ENCODE results near the gene ARHGAP19.

Gene ARHGAP19

DNA sequence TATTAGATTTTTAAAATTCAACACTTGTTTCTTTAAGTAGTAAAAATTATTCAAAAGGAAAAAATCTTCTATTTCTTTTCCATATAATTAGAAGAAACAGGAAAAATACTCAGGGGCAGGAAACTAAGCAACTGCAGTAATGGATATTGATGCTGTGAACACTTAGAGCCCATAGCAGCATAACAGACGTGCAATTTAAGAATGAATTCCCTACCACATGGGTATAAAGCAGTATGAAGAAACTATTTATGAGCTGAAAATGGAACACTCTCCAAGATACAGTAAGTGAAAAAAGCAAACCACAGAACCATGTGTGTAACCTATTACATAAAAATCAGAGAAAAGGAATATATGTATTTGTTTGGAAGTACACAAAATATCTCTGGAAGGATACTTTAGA, 30.8 kb downstream of the ARHGAP19 start:
- no peak for DNase-seq (ENCODE audit: low spot score)
- no peak overlapping the region for H2BK15ac ChIP-seq (ENCODE audit: low read length)
- no peak overlapping the region for H3K27ac ChIP-seq (replicated peaks; ENCODE audit: low read length)
- no peaks in the 10 kb centered on the region for H3K27me3 ChIP-seq (ENCODE audit: control insufficient read depth in 3 of 3, insufficient read depth in 3 of 3, low read depth in 1 of 3, low read length in 3 of 3)
- H3K36me3 ChIP-seq (replicated peaks in 1 of 2; ENCODE audit: control insufficient read depth in 2 of 2, insufficient read depth in 2 of 2, low read length in 2 of 2): peaks cover 7 to 51% of the 10 kb centered on the region in 2 donors
- H2AFZ ChIP-seq (ENCODE audit: low read length): no peak overlapping the region
- no peak overlapping the region for H3K9ac ChIP-seq (ENCODE audit: low read depth, low read length, poor library complexity)
- no peak overlapping the region for H3K4me3 ChIP-seq (ENCODE audit: low read length in 2 of 2)
- H2BK5ac ChIP-seq (ENCODE audit: low read length): no peak overlapping the region
- H3K4me2 ChIP-seq (ENCODE audit: insufficient read depth, low read length, poor library complexity, severe bottlenecking): no peak overlapping the region
- H3K23ac ChIP-seq (ENCODE audit: low read depth, low read length, poor library complexity): no peak overlapping the region
- no peak overlapping the region for H2BK120ac ChIP-seq (ENCODE audit: low read depth, low read length)
- no peak overlapping the region for H2BK12ac ChIP-seq (ENCODE audit: low read length)
- no peak overlapping the region for H4K8ac ChIP-seq (ENCODE audit: low read depth, low read length)
- H3K4ac ChIP-seq (ENCODE audit: low read length): no peak overlapping the region
- no peak overlapping the region for H3K18ac ChIP-seq (ENCODE audit: low read length)
- H4K91ac ChIP-seq (ENCODE audit: low read depth, low read length, poor library complexity): no peak overlapping the region
- no peak overlapping the region for H3K14ac ChIP-seq (ENCODE audit: low read length)
- no peaks in the 10 kb centered on the region for H3K4me1 ChIP-seq (ENCODE audit: control insufficient read depth in 2 of 2, insufficient read depth in 1 of 2, low read depth in 1 of 2, low read length in 2 of 2)
- H3K9me3 ChIP-seq (replicated peaks in 1 of 2; ENCODE audit: control insufficient read depth in 2 of 2, insufficient read depth in 1 of 2, low read depth in 1 of 2, low read length in 2 of 2): peaks cover 0 to 5% of the 10 kb centered on the region in 2 donors
- no peak overlapping the region for H2AK5ac ChIP-seq (ENCODE audit: low read depth, low read length)
- H3K79me1 ChIP-seq (ENCODE audit: low read depth, low read length): no peaks in the 10 kb centered on the region
- WGBS, 2 donors (ENCODE audit: extremely low coverage in 2 of 2, insufficient read length in 2 of 2, insufficient replicate concordance in 1 of 2): no CpG with 5 or more reads among the region's 1 CpG

DNA sequence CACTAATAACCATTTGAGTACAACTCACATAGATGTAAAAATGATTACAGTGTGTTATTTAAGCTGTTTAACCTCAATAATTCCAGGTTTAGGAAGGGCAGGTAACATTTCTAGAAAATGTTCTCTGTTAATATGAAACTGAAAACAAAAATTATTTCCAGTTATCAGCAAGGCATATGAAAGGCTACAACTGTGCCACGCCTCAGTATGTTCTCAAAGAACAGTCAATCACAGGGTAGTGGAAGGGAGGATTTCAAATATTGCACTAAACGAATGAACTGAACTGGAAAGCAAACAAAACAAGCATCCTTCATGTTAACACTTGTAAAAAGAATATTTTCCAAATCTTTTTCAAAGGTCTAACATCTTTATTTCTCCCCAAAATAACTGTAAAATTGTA, 31.3 kb downstream of the ARHGAP19 start:
- H3K36me3 ChIP-seq (replicated peaks in 1 of 2; ENCODE audit: control insufficient read depth in 2 of 2, insufficient read depth in 2 of 2, low read length in 2 of 2): peaks cover 7 to 54% of the 10 kb centered on the region in 2 donors
- no peaks in the 10 kb centered on the region for H3K79me1 ChIP-seq (ENCODE audit: low read depth, low read length)
- H3K14ac ChIP-seq (ENCODE audit: low read length): no peak overlapping the region
- no peak overlapping the region for H2BK15ac ChIP-seq (ENCODE audit: low read length)
- no peak for DNase-seq (ENCODE audit: low spot score)
- H3K27ac ChIP-seq (replicated peaks; ENCODE audit: low read length): no peak overlapping the region
- H3K9ac ChIP-seq (ENCODE audit: low read depth, low read length, poor library complexity): no peak overlapping the region
- WGBS, 2 donors (ENCODE audit: extremely low coverage in 2 of 2, insufficient read length in 2 of 2, insufficient replicate concordance in 1 of 2): no CpG with 5 or more reads among the region's 2 CpGs
- H2AK5ac ChIP-seq (ENCODE audit: low read depth, low read length): no peak overlapping the region
- H2AFZ ChIP-seq (ENCODE audit: low read length): no peak overlapping the region
- H2BK120ac ChIP-seq (ENCODE audit: low read depth, low read length): no peak overlapping the region
- H3K4me2 ChIP-seq (ENCODE audit: insufficient read depth, low read length, poor library complexity, severe bottlenecking): no peak overlapping the region
- H4K8ac ChIP-seq (ENCODE audit: low read depth, low read length): no peak overlapping the region
- no peaks in the 10 kb centered on the region for H3K27me3 ChIP-seq (ENCODE audit: control insufficient read depth in 3 of 3, insufficient read depth in 3 of 3, low read depth in 1 of 3, low read length in 3 of 3)
- no peak overlapping the region for H3K4me3 ChIP-seq (ENCODE audit: low read length in 2 of 2)
- H4K91ac ChIP-seq (ENCODE audit: low read depth, low read length, poor library complexity): no peak overlapping the region
- H3K4me1 ChIP-seq (ENCODE audit: control insufficient read depth in 2 of 2, insufficient read depth in 1 of 2, low read depth in 1 of 2, low read length in 2 of 2): no peaks in the 10 kb centered on the region
- H2BK5ac ChIP-seq (ENCODE audit: low read length): no peak overlapping the region
- no peak overlapping the region for H2BK12ac ChIP-seq (ENCODE audit: low read length)
- no peak overlapping the region for H3K4ac ChIP-seq (ENCODE audit: low read length)
- peaks cover 0 to 5% of the 10 kb centered on the region in 2 donors for H3K9me3 ChIP-seq (replicated peaks in 1 of 2; ENCODE audit: control insufficient read depth in 2 of 2, insufficient read depth in 1 of 2, low read depth in 1 of 2, low read length in 2 of 2)
- no peak overlapping the region for H3K23ac ChIP-seq (ENCODE audit: low read depth, low read length, poor library complexity)
- no peak overlapping the region for H3K18ac ChIP-seq (ENCODE audit: low read length)

GRCh38 chr10:97259119-97259518, 33.3 kb downstream of the ARHGAP19 start:
- Histone ChIP-seq H3K4me3 (ENCODE audit: low read length in 2 of 2) (no peak overlapping the region), H3K23ac (ENCODE audit: low read depth, low read length, poor library complexity) (no peak overlapping the region), H3K4me2 (ENCODE audit: insufficient read depth, low read length, poor library complexity, severe bottlenecking) (no peak overlapping the region), H2AK5ac (ENCODE audit: low read depth, low read length) (no peak overlapping the region), H2BK120ac (ENCODE audit: low read depth, low read length) (no peak overlapping the region), H4K8ac (ENCODE audit: low read depth, low read length) (no peak overlapping the region), H3K79me1 (ENCODE audit: low read depth, low read length) (no peaks in the 10 kb centered on the region), H2BK12ac (ENCODE audit: low read length) (no peak overlapping the region), H2AFZ (ENCODE audit: low read length) (no peak overlapping the region), H3K4me1 (ENCODE audit: control insufficient read depth in 2 of 2, insufficient read depth in 1 of 2, low read depth in 1 of 2, low read length in 2 of 2) (no peaks in the 10 kb centered on the region), H4K91ac (ENCODE audit: low read depth, low read length, poor library complexity) (no peak overlapping the region), H3K4ac (ENCODE audit: low read length) (no peak overlapping the region), H2BK5ac (ENCODE audit: low read length) (no peak overlapping the region), H3K14ac (ENCODE audit: low read length) (no peak overlapping the region), H3K36me3 (replicated peaks in 1 of 2; ENCODE audit: control insufficient read depth in 2 of 2, insufficient read depth in 2 of 2, low read length in 2 of 2) (peaks cover 10 to 60% of the 10 kb centered on the region in 2 donors), H3K27me3 (ENCODE audit: control insufficient read depth in 3 of 3, insufficient read depth in 3 of 3, low read depth in 1 of 3, low read length in 3 of 3) (no peaks in the 10 kb centered on the region), H3K9me3 (replicated peaks in 1 of 2; ENCODE audit: control insufficient read depth in 2 of 2, insufficient read depth in 1 of 2, low read depth in 1 of 2, low read length in 2 of 2) (peaks cover 0 to 3% of the 10 kb centered on the region in 2 donors), H3K27ac (replicated peaks; ENCODE audit: low read length) (no peak overlapping the region), H3K9ac (ENCODE audit: low read depth, low read length, poor library complexity) (no peak overlapping the region), H2BK15ac (ENCODE audit: low read length) (no peak overlapping the region), H3K18ac (ENCODE audit: low read length) (no peak overlapping the region)
- no CpG with 5 or more reads among the region's 1 CpG for WGBS, 2 donors (ENCODE audit: extremely low coverage in 2 of 2, insufficient read length in 2 of 2, insufficient replicate concordance in 1 of 2)
- no peak for DNase-seq (ENCODE audit: low spot score)

DNA sequence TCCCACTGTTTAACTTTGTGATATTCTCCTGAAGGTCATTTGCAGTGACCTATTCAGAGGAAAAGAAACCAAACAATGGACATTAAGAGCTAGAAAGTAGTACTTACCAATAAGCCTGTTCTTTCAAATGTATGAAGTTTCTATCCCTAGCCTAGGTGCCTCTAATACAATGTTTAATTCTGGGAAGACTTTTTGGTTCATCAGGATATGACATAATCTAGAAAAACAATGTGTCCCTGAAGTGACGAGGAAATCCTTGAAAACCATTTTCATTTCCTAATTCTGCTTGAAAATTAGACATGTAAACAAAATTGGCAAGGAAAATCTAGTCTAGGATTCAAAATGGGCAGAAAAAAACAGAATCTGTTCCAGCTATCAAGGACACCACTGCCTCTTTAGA, 36.1 kb downstream of the ARHGAP19 start:
- WGBS, 2 donors (ENCODE audit: extremely low coverage in 2 of 2, insufficient read length in 2 of 2, insufficient replicate concordance in 1 of 2): no CpG with 5 or more reads among the region's 1 CpG
- Histone ChIP-seq H2AFZ (ENCODE audit: low read length) (no peak overlapping the region), H4K91ac (ENCODE audit: low read depth, low read length, poor library complexity) (no peak overlapping the region), H2BK5ac (ENCODE audit: low read length) (no peak overlapping the region), H3K9me3 (replicated peaks in 1 of 2; ENCODE audit: control insufficient read depth in 2 of 2, insufficient read depth in 1 of 2, low read depth in 1 of 2, low read length in 2 of 2) (peaks cover 0 to 3% of the 10 kb centered on the region in 2 donors), H3K9ac (ENCODE audit: low read depth, low read length, poor library complexity) (no peak overlapping the region), H2AK5ac (ENCODE audit: low read depth, low read length) (no peak overlapping the region), H2BK12ac (ENCODE audit: low read length) (no peak overlapping the region), H3K4me2 (ENCODE audit: insufficient read depth, low read length, poor library complexity, severe bottlenecking) (no peak overlapping the region), H3K23ac (ENCODE audit: low read depth, low read length, poor library complexity) (no peak overlapping the region), H3K14ac (ENCODE audit: low read length) (no peak overlapping the region), H3K36me3 (replicated peaks in 1 of 2; ENCODE audit: control insufficient read depth in 2 of 2, insufficient read depth in 2 of 2, low read length in 2 of 2) (peaks cover 10 to 66% of the 10 kb centered on the region in 2 donors), H3K27ac (replicated peaks; ENCODE audit: low read length) (no peak overlapping the region), H3K27me3 (ENCODE audit: control insufficient read depth in 3 of 3, insufficient read depth in 3 of 3, low read depth in 1 of 3, low read length in 3 of 3) (no peaks in the 10 kb centered on the region), H3K79me1 (ENCODE audit: low read depth, low read length) (no peaks in the 10 kb centered on the region), H3K18ac (ENCODE audit: low read length) (no peak overlapping the region), H2BK120ac (ENCODE audit: low read depth, low read length) (no peak overlapping the region), H3K4me1 (ENCODE audit: control insufficient read depth in 2 of 2, insufficient read depth in 1 of 2, low read depth in 1 of 2, low read length in 2 of 2) (no peaks in the 10 kb centered on the region), H3K4me3 (ENCODE audit: low read length in 2 of 2) (no peak overlapping the region), H2BK15ac (ENCODE audit: low read length) (no peak overlapping the region), H4K8ac (ENCODE audit: low read depth, low read length) (no peak overlapping the region), H3K4ac (ENCODE audit: low read length) (no peak overlapping the region)
- DNase-seq (ENCODE audit: low spot score): no peak

Data from neuronal stem cell (in vitro differentiated cells).